ENCODE measurements around the gene PIK3CD.

Gene PIK3CD

GRCh38 chr1:9651565-9652378 lies at the start of gene PIK3CD:
PIK3CD (plus strand) TSS chr1:9651731; CDS start chr1:9710456, 58,725 bp downstream.
- DNase-seq (ENCODE audit: low read depth): no peak

GRCh38 chr1:9601942-9602793 lies 49.4 kb upstream of the PIK3CD start:
- DNase-seq (ENCODE audit: low read depth): no peak

- no peak for DNase-seq (ENCODE audit: low read depth)
Observed at GRCh38 chr1:9602794-9603167, 48.8 kb upstream of the PIK3CD start.

GRCh38 chr1:9603307-9603706 lies 48.2 kb upstream of the PIK3CD start:
- DNase-seq (ENCODE audit: low read depth): no peak

- DNase-seq (ENCODE audit: low read depth): no peak
Observed at GRCh38 chr1:9603766-9604753, 47.5 kb upstream of the PIK3CD start.

GRCh38 chr1:9604836-9605235 lies 46.7 kb upstream of the PIK3CD start:
- no peak for DNase-seq (ENCODE audit: low read depth)

GRCh38 chr1:9605946-9606455 lies 45.5 kb upstream of the PIK3CD start:
- DNase-seq (ENCODE audit: low read depth): no peak

- DNase-seq (ENCODE audit: low read depth): no peak
Observed at GRCh38 chr1:9606458-9606857, 45.1 kb upstream of the PIK3CD start.

- no peak for DNase-seq (ENCODE audit: low read depth)
Observed at GRCh38 chr1:9606948-9607347, 44.6 kb upstream of the PIK3CD start.

- DNase-seq (ENCODE audit: low read depth): no peak
Observed at GRCh38 chr1:9607352-9607751, 44.2 kb upstream of the PIK3CD start.

GRCh38 chr1:9609998-9610397 lies 41.5 kb upstream of the PIK3CD start:
- no peak for DNase-seq (ENCODE audit: low read depth)

GRCh38 chr1:9610548-9610947 lies 41.0 kb upstream of the PIK3CD start:
- no peak for DNase-seq (ENCODE audit: low read depth)

GRCh38 chr1:9611716-9612115 lies 39.8 kb upstream of the PIK3CD start:
- no peak for DNase-seq (ENCODE audit: low read depth)

- DNase-seq (ENCODE audit: low read depth): no peak
Observed at GRCh38 chr1:9612162-9612845, 39.2 kb upstream of the PIK3CD start.

- no peak for DNase-seq (ENCODE audit: low read depth)
Observed at GRCh38 chr1:9612871-9613624, 38.5 kb upstream of the PIK3CD start.

- DNase-seq (ENCODE audit: low read depth): no peak
Observed at GRCh38 chr1:9613625-9614299, 37.8 kb upstream of the PIK3CD start.

- peak; percentile 34 for DNase-seq (ENCODE audit: low read depth)
Observed at GRCh38 chr1:9615316-9616063, 36.0 kb upstream of the PIK3CD start.

GRCh38 chr1:9618909-9619679 lies 32.4 kb upstream of the PIK3CD start:
- no peak for DNase-seq (ENCODE audit: low read depth)
